Panc1 (cell line): Measurements from ENCODE around the gene PHTF1. TPM values are rescaled to one million over a fixed set of nuclear protein-coding genes. Genes with fewer than 3 reads are reported as not detected.
A peak's percentile ranks its signal among the peaks of the same experiment; 100 is the strongest.

Experiments
- ATAC-seq: fragments of 200-7000 bp; cut with Tn5 transposase; 2 replicates; pipeline ENCODE4 v1.9.1; 2020; ENCODE audit warnings: mild to moderate bottlenecking, moderate library complexity
- BruUV-seq: library from RNA; stranded (reverse); fragments of 400-500 nt; replicated peaks from 2 replicates; lab custom pipeline; 2021; lab: Mats Ljungman, UMichigan
- CTCF ChIA-PET: fragments of 300-600 bp; sonication (Branson Sonifier 250); formaldehyde crosslinking; loops from one replicate; lab custom pipeline; 2022; ENCODE audit warnings: antibody characterized with exemption; lab: Charles Lee
- POLR2A ChIA-PET: fragments of 300-600 bp; sonication (Branson Sonifier 250); formaldehyde crosslinking; loops from one replicate; lab custom pipeline; 2022; ENCODE audit warnings: antibody characterized with exemption; lab: Charles Lee
- DNase-seq: peaks from one replicate; pipeline ENCODE4 v3.0.0-alpha.2; 2010; ENCODE audit warnings: low read depth, low spot score
- H3K27ac ChIP-seq: 2 replicates; pipeline ENCODE4 v1.5.1; 2011; ENCODE audit warnings: mild to moderate bottlenecking, low read length, inconsistent platforms
- H3K27me3 ChIP-seq: fragments of 200-500 bp; sonication (Bioruptor generic); 2 replicates; pipeline ENCODE4 v1.6.0; 2014; ENCODE audit warnings: low read length, inconsistent platforms; ENCODE audit not compliant: control insufficient read depth, insufficient read depth
- H3K36me3 ChIP-seq: fragments of 200-500 bp; sonication (Bioruptor generic); 2 replicates; pipeline ENCODE4 v1.5.1; 2014; ENCODE audit warnings: inconsistent platforms, mild to moderate bottlenecking, low read length, moderate library complexity; ENCODE audit not compliant: control insufficient read depth, insufficient read depth
- H3K4me1 ChIP-seq: 2 replicates; pipeline ENCODE4 v1.5.1; 2011; ENCODE audit warnings: inconsistent platforms, mild to moderate bottlenecking, low read length, moderate library complexity; ENCODE audit not compliant: control insufficient read depth, insufficient read depth
- H3K4me3 ChIP-seq, 2 experiments: 2 replicates each; pipeline ENCODE4 v1.5.1; 2011 to 2012; ENCODE audit warnings: low read depth in 2 of 2, low read length in 2 of 2, mild to moderate bottlenecking in 2 of 2, inconsistent platforms in 1 of 2, moderate library complexity in 1 of 2
- H3K9me3 ChIP-seq: fragments of 200-500 bp; sonication (Bioruptor generic); 2 replicates; pipeline ENCODE4 v1.5.1; 2014; ENCODE audit warnings: low read depth, mild to moderate bottlenecking, inconsistent platforms, low read length, moderate library complexity; ENCODE audit not compliant: control insufficient read depth, insufficient read depth
- CTCF ChIP-seq: fragments of 450-650 bp; IDR thresholded peaks from 2 replicates; pipeline ENCODE4 v1.5.1; 2017; ENCODE audit warnings: mild to moderate bottlenecking
- POLR2AphosphoS5 ChIP-seq: IDR thresholded peaks from 2 replicates; pipeline ENCODE4 v1.6.1; 2012; ENCODE audit warnings: mild to moderate bottlenecking, low read depth, low read length, moderate library complexity
- REST ChIP-seq, 2 experiments: IDR thresholded peaks; 2 replicates each; pipeline ENCODE4 v1.6.1; 2011 to 2012; ENCODE audit warnings: low read depth in 2 of 2, control low read depth in 1 of 2, low read length in 1 of 2, mild to moderate bottlenecking in 1 of 2, moderate library complexity in 1 of 2; ENCODE audit not compliant: insufficient read depth in 1 of 2
- SIN3A ChIP-seq: IDR thresholded peaks from 2 replicates; pipeline ENCODE4 v1.6.1; 2012; ENCODE audit warnings: low read depth, mild to moderate bottlenecking, low read length, moderate library complexity, borderline replicate concordance; ENCODE audit not compliant: insufficient read depth
- TCF7L2 ChIP-seq: IDR thresholded peaks from 2 replicates; pipeline ENCODE4 v1.6.1; 2011; ENCODE audit warnings: mild to moderate bottlenecking, low read depth, low read length, inconsistent platforms
- in situ Hi-C: cut with HindIII; loops from 2 replicates; pipeline ENCODE4 v1.10.0; 2016; ENCODE audit warnings: low sequenced_read_pairs, low pct_unique_long_range_greater_than_20kb
- intact Hi-C: fragments of 100-400 bp; cut with micrococcal nuclease; formaldehyde crosslinking; loops from one replicate; pipeline ENCODE4 v1.10.0; 2022; ENCODE audit not compliant: unreplicated experiment
- total RNA-seq: library from RNA; stranded (reverse); gene quantifications from one replicate; pipeline ENCODE4 v1.2.1, GENCODE V29; 2021; ENCODE audit not compliant: unreplicated experiment

PHTF1 gene
- total RNA-seq, 1 experiment from 2014 or later: 32.0 TPM

- H3K27ac ChIP-seq: peak overlapping the region; percentile 1; the same call in 1 of the 2 replicates
- TF ChIP-seq CTCF (no peak), SIN3A (no peak), REST (IDR thresholded peaks at IDR 0.05; ENCODE audit: insufficient read depth in 1 of 2, low read depth in 2 of 2, low read length in 1 of 2) (no peak), POLR2AphosphoS5 (no peak), TCF7L2 (no peak)
- H3K4me1 ChIP-seq: peaks cover 15% of the 10 kb centered on the region
- no peaks in the 10 kb centered on the region for H3K27me3 ChIP-seq
- H3K9me3 ChIP-seq: no peaks in the 10 kb centered on the region
- ChIA-PET CTCF (interaction anchor here (0.7 kb wide), 1 partner anchor 64 kb away, joined by 3 read pairs; no protein-coding TSS in a partner anchor), POLR2A (interaction anchor here (0.6 kb wide), 2 partner anchors 10 to 44 kb away, joined by 3 to 5 read pairs; no protein-coding TSS in a partner anchor)
- DNase-seq (no peak), ATAC-seq (peak; percentile 58; the same call in 1 of the 2 replicates)
- intact Hi-C loops: no loop called here
- no peaks in the 10 kb centered on the region for H3K36me3 ChIP-seq
- in situ Hi-C loops: no loop called here
- no peak overlapping the region for H3K4me3 ChIP-seq
- no TSS peak for BruUV-seq
Measured at GRCh38 chr1:113804421-113805255, 45.4 kb upstream of the PHTF1 start.

- Histone ChIP-seq H3K4me1 (peaks cover 9% of the 10 kb centered on the region), H3K4me3 (no peak overlapping the region), H3K27ac (no peak overlapping the region), H3K9me3 (no peaks in the 10 kb centered on the region), H3K36me3 (peaks cover under 1% of the 10 kb centered on the region; the same call in 1 of the 2 replicates), H3K27me3 (no peaks in the 10 kb centered on the region)
- ChIA-PET CTCF (no interaction called here), POLR2A (no interaction called here)
- no TSS peak for BruUV-seq
- TF ChIP-seq TCF7L2 (no peak), CTCF (no peak), REST (IDR thresholded peaks at IDR 0.05; ENCODE audit: insufficient read depth in 1 of 2, low read depth in 2 of 2, low read length in 1 of 2) (no peak), SIN3A (no peak), POLR2AphosphoS5 (no peak)
- in situ Hi-C loops (no loop called here), intact Hi-C loops (no loop called here)
- ATAC-seq (no peak), DNase-seq (no peak)
Measured at GRCh38 chr1:113802367-113803007, 43.2 kb upstream of the PHTF1 start.
